Measurements from ENCODE around the gene CPN2. TPM values are rescaled to one million over a fixed set of nuclear protein-coding genes. Genes with fewer than 3 reads are reported as not detected.

CPN2 gene
- total RNA-seq, 4 donors from 2014 or later = 0.15 TPM; not detected in 3

Other genes starting within 250 kb of the CPN2 start
- 10 to 100 TPM; 23.1 to 50.9 (median 41.2) TPM for gene HES1, start 215.2 kb downstream of the CPN2 start, total RNA-seq
- under 1 TPM in 2 of 4 donors, not detected in 2; under 0.01 to 0.59 TPM for gene LRRC15, start 18.4 kb upstream of the CPN2 start, total RNA-seq
- under 1 TPM in 2 of 4 donors, not detected in 2; 0.24 to 0.41 TPM for gene GP5, start 47.9 kb upstream of the CPN2 start, total RNA-seq
- 100 to 1,000 TPM in 1 of 4 donors, 10 to 100 TPM in 3; 43.3 to 148 (median 82.9) TPM for gene ATP13A3, start 135.7 kb upstream of the CPN2 start, total RNA-seq

Data from uterus (tissue), 4 donors.